ENCODE data around the gene GPR55. TPM values are rescaled to one million over a fixed set of nuclear protein-coding genes. Genes with fewer than 3 reads are reported as not detected.

GPR55 gene
- total RNA-seq, 1 experiment from 2014 or later = 0.19 TPM

DNA sequence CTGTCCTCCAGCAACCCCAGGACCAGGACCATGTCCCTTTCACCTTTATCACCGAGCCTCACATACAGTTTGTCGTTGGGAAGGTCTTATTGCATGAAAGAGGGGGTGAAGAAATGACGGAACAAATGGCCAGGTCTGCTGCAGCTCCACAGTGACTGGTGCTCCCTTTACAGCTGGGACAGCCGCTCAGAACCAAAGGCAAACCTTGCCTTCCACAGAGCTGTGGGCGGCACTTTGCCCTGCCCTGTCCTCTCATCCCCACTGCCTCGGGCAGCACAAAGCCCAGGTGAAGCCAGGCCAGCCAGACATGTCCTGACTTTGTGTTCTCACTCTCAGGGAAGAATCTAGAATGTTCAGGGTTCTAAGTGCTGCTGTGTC lies 961 bp downstream of the GPR55 start:
- no TSS peak for BruUV-seq (replicated peaks)
- TF ChIP-seq EZH2 (IDR thresholded peaks at IDR 0.05; ENCODE audit: borderline replicate concordance, low read depth, low read length, poor library complexity, severe bottlenecking) = no peak
- TF ChIP-seq, protein P1, sequence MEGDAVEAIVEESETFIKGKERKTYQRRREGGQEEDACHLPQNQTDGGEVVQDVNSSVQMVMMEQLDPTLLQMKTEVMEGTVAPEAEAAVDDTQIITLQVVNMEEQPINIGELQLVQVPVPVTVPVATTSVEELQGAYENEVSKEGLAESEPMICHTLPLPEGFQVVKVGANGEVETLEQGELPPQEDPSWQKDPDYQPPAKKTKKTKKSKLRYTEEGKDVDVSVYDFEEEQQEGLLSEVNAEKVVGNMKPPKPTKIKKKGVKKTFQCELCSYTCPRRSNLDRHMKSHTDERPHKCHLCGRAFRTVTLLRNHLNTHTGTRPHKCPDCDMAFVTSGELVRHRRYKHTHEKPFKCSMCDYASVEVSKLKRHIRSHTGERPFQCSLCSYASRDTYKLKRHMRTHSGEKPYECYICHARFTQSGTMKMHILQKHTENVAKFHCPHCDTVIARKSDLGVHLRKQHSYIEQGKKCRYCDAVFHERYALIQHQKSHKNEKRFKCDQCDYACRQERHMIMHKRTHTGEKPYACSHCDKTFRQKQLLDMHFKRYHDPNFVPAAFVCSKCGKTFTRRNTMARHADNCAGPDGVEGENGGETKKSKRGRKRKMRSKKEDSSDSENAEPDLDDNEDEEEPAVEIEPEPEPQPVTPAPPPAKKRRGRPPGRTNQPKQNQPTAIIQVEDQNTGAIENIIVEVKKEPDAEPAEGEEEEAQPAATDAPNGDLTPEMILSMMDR (conservative IDR thresholded peaks at IDR 0.05; ENCODE audit: low read depth, low read length) = no peak
- no peaks in the 10 kb centered on the region for H3K4me1 ChIP-seq (ENCODE audit: insufficient read depth, low read length, poor library complexity, severe bottlenecking)
- ChIA-PET POLR2A (ENCODE audit: low non-redundant PET) (interaction anchor here (0.6 kb wide), 2 partner anchors 57 to 60 kb away, joined by 3 read pairs; no protein-coding TSS in a partner anchor), CTCF (no interaction called here)
- H3K4me3 ChIP-seq (ENCODE audit: low read depth, low read length, poor library complexity, severe bottlenecking) = no peak overlapping the region
- no peak overlapping the region for H3K27ac ChIP-seq (ENCODE audit: low read depth, low read length, poor library complexity, severe bottlenecking)
- H3K36me3 ChIP-seq (ENCODE audit: insufficient read depth, low read length, poor library complexity, severe bottlenecking) = no peaks in the 10 kb centered on the region
- intact Hi-C loops (cut with micrococcal nuclease; ENCODE audit: unreplicated experiment) = no loop called here
- no peaks in the 10 kb centered on the region for H3K27me3 ChIP-seq (replicated peaks; ENCODE audit: insufficient read depth, low read depth, low read length, poor library complexity)
- DNase-seq (ENCODE audit: low spot score) = no peak
- H3K9me3 ChIP-seq (ENCODE audit: low read depth, low read length, poor library complexity, severe bottlenecking) = no peaks in the 10 kb centered on the region

DNA sequence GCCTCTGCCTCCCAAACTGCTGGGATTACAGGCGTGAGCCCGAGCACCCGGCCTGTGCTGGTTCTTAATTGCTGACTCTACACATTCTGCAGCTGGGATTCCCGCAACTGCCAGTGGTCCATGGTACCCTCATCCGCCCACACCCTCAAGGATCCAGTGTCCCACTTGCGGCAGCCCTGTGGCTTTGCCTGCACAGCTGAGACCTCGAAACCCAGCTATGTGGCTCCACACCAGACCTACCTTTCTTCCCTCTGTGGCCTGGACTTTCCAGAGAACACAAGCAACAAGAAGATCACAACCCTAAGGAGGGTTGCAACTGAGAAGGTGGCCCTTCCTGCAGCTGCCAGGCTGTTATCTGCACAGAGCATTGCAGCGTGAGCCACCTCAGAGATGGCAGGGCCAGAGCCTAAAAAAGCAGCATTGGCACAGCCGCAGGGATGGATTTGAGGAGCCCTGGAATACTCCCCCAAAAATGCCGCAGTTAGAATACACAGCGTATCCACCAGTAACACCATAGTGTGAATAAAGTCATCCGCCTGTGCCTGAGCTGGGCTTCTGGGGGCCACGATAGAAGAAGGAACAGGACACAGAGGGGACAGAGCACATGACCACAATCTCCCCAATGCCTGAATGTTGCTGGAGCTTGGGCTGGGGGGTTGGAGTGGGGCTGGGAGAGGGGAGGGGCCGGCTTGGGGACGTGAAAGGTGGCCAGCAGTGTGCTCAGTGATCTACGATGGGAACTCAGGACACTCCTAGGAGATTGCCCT lies 1.9 kb downstream of the GPR55 start:
- no peak overlapping the region for H3K4me3 ChIP-seq (ENCODE audit: low read depth, low read length, poor library complexity, severe bottlenecking)
- BruUV-seq (replicated peaks) = no TSS peak
- POLR2A ChIA-PET (ENCODE audit: low non-redundant PET) = interaction anchor here (0.6 kb wide), 1 partner anchor 61 kb away, joined by 3 read pairs; no protein-coding TSS in a partner anchor
- CTCF ChIA-PET = no interaction called here
- H3K27ac ChIP-seq (ENCODE audit: low read depth, low read length, poor library complexity, severe bottlenecking) = no peak overlapping the region
- H3K27me3 ChIP-seq (replicated peaks; ENCODE audit: insufficient read depth, low read depth, low read length, poor library complexity) = no peaks in the 10 kb centered on the region
- no peaks in the 10 kb centered on the region for H3K9me3 ChIP-seq (ENCODE audit: low read depth, low read length, poor library complexity, severe bottlenecking)
- no peak for DNase-seq (ENCODE audit: low spot score)
- no peak for TF ChIP-seq EZH2 (IDR thresholded peaks at IDR 0.05; ENCODE audit: borderline replicate concordance, low read depth, low read length, poor library complexity, severe bottlenecking)
- TF ChIP-seq, protein P1 (conservative IDR thresholded peaks at IDR 0.05; ENCODE audit: low read depth, low read length) = no peak
- intact Hi-C loops (cut with micrococcal nuclease; ENCODE audit: unreplicated experiment) = no loop called here
- no peaks in the 10 kb centered on the region for H3K36me3 ChIP-seq (ENCODE audit: insufficient read depth, low read length, poor library complexity, severe bottlenecking)
- no peaks in the 10 kb centered on the region for H3K4me1 ChIP-seq (ENCODE audit: insufficient read depth, low read length, poor library complexity, severe bottlenecking)

DNA sequence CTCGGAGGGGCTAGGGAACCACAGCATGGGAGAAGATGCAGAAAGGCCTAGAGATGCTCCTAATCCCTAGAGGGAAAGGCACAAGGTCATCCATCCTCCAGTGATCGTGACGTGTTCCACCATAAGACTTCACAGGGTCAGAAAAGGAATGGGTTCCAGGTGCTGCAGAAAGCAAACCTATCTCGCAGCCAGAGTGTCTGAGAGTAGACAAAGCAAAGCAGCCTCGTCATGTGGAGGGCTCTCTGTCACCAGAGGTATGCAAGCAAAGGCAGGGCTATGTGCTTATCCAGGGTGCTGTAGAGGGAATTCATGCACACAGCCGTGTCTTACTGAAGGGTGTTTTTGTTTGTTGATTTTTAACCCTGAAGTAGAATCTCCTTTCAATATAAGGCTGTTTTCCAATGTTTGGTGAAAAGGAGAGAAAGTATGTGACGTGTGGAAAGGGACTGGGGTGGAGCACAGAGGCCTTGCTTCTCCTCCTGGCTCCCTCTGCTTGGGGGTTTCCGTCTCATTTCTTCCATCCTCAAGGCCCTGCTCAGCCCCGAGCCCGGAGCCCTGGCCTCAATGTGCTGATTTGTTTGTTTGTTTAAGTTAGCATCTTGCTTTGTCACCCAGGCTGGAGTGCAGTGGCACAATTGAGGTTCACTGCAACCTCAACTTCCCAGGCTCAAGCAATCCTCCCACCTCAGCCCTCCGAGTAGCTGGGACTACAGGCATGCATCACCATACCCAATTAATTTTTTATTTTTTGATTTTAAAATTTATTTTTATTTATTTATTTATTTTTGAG lies 3.0 kb downstream of the GPR55 start:
- no peaks in the 10 kb centered on the region for H3K4me1 ChIP-seq (ENCODE audit: insufficient read depth, low read length, poor library complexity, severe bottlenecking)
- intact Hi-C loops (cut with micrococcal nuclease; ENCODE audit: unreplicated experiment) = no loop called here
- no TSS peak for BruUV-seq (replicated peaks)
- H3K27ac ChIP-seq (ENCODE audit: low read depth, low read length, poor library complexity, severe bottlenecking) = no peak overlapping the region
- TF ChIP-seq, protein P1 (conservative IDR thresholded peaks at IDR 0.05; ENCODE audit: low read depth, low read length) = no peak
- no peak for TF ChIP-seq EZH2 (IDR thresholded peaks at IDR 0.05; ENCODE audit: borderline replicate concordance, low read depth, low read length, poor library complexity, severe bottlenecking)
- no peaks in the 10 kb centered on the region for H3K36me3 ChIP-seq (ENCODE audit: insufficient read depth, low read length, poor library complexity, severe bottlenecking)
- no peaks in the 10 kb centered on the region for H3K9me3 ChIP-seq (ENCODE audit: low read depth, low read length, poor library complexity, severe bottlenecking)
- no peak overlapping the region for H3K4me3 ChIP-seq (ENCODE audit: low read depth, low read length, poor library complexity, severe bottlenecking)
- DNase-seq (ENCODE audit: low spot score) = no peak
- H3K27me3 ChIP-seq (replicated peaks; ENCODE audit: insufficient read depth, low read depth, low read length, poor library complexity) = no peaks in the 10 kb centered on the region
- ChIA-PET CTCF (no interaction called here), POLR2A (ENCODE audit: low non-redundant PET) (no interaction called here)

All from A673 (cell line).